NCI-H748 (cell line): Measurements from ENCODE around the gene MRPS10.
"Not testable (repeated sequence)": the region's sequence is repeated elsewhere in the genome, so short reads cannot be mapped to it uniquely, and the experiment has no call there.

Experiments
- DNase-seq: peaks from one replicate; lab custom pipeline; 2025; ENCODE audit not compliant: unreplicated experiment; lab: John Stamatoyannopoulos, UW

MRPS10 gene

GRCh38 chr6:42239333-42239732 lies 21.7 kb upstream of the MRPS10 start:
- no peak for DNase-seq

- DNase-seq: no peak
Observed at GRCh38 chr6:42237857-42238256, 20.2 kb upstream of the MRPS10 start.

GRCh38 chr6:42236682-42237473 lies 19.2 kb upstream of the MRPS10 start:
- no peak for DNase-seq

- DNase-seq: no peak
Observed at GRCh38 chr6:42236030-42236429, 18.4 kb upstream of the MRPS10 start.

- no peak for DNase-seq
Observed at GRCh38 chr6:42232035-42232434, 14.4 kb upstream of the MRPS10 start.

GRCh38 chr6:42230345-42231321 lies 13.0 kb upstream of the MRPS10 start:
- no peak for DNase-seq

- no peak for DNase-seq
Observed at GRCh38 chr6:42229506-42230119, 12.0 kb upstream of the MRPS10 start.

GRCh38 chr6:42228305-42228704 lies 10.6 kb upstream of the MRPS10 start:
- no peak for DNase-seq

GRCh38 chr6:42227173-42227850 lies 9.7 kb upstream of the MRPS10 start:
- DNase-seq: no peak

GRCh38 chr6:42226645-42227143 lies 9.0 kb upstream of the MRPS10 start:
- DNase-seq: no peak

GRCh38 chr6:42226161-42226611 lies 8.5 kb upstream of the MRPS10 start:
- DNase-seq: no peak

- no peak for DNase-seq
Observed at GRCh38 chr6:42225419-42225818, 7.8 kb upstream of the MRPS10 start.

GRCh38 chr6:42225029-42225339 lies 7.3 kb upstream of the MRPS10 start:
- DNase-seq: no peak

GRCh38 chr6:42224222-42225028 lies 6.8 kb upstream of the MRPS10 start:
- no peak for DNase-seq

GRCh38 chr6:42222448-42222847 lies 4.8 kb upstream of the MRPS10 start:
- DNase-seq: no peak

GRCh38 chr6:42221546-42221945 lies 3.9 kb upstream of the MRPS10 start:
- no peak for DNase-seq

GRCh38 chr6:42220807-42221206 lies 3.1 kb upstream of the MRPS10 start:
- no peak for DNase-seq

- peak; percentile 41 for DNase-seq
Observed at GRCh38 chr6:42217157-42217518, 523 bp downstream of the MRPS10 start.

GRCh38 chr6:42216495-42216894 lies 1.2 kb downstream of the MRPS10 start:
- not testable (repeated sequence) for DNase-seq

GRCh38 chr6:42212442-42212841 lies 5.2 kb downstream of the MRPS10 start:
- DNase-seq: no peak
